Measurements from ENCODE around the gene TNFAIP8L1. TPM values are rescaled to one million over a fixed set of nuclear protein-coding genes. Genes with fewer than 3 reads are reported as not detected.
A peak's percentile ranks its signal among the peaks of the same experiment; 100 is the strongest.

TNFAIP8L1 gene
- total RNA-seq, 1 experiment from 2014 or later, result 8.3 TPM

- Histone ChIP-seq H3K36me3 (ENCODE audit: low read depth, low read length) (no peaks in the 10 kb centered on the region), H3K9ac (ENCODE audit: low read length) (no peak overlapping the region), H3K4me2 (ENCODE audit: low read length) (peak overlapping the region; percentile 46), H2AFZ (ENCODE audit: low read length) (peak overlapping the region; percentile 51), H3K27me3 (ENCODE audit: low read length) (peaks cover 4% of the 10 kb centered on the region; the same call in 1 of the 2 replicates), H3K79me2 (ENCODE audit: low read length) (no peaks in the 10 kb centered on the region), H3F3A (ENCODE audit: low read length, unreplicated experiment) (no peaks in the 10 kb centered on the region), H3K4me3 (ENCODE audit: low read length) (no peak overlapping the region; the same call in 1 of the 2 replicates), H4K20me1 (ENCODE audit: low read length) (no peaks in the 10 kb centered on the region), H3K4me1 (ENCODE audit: insufficient read depth, low read length) (no peaks in the 10 kb centered on the region), H3K9me2 (replicated peaks; ENCODE audit: low read length) (no peaks in the 10 kb centered on the region), H3K9me3 (ENCODE audit: low read length) (no peaks in the 10 kb centered on the region), H3K27ac (ENCODE audit: low read length) (no peak overlapping the region)
- TF ChIP-seq EZH2 (IDR thresholded peaks at IDR 0.05; ENCODE audit: low read length, unreplicated experiment) (no peak), CTCF (conservative IDR thresholded peaks at IDR 0.05; ENCODE audit: low read depth, low read length) (no peak), EZH2phosphoT487 (IDR thresholded peaks at IDR 0.05; ENCODE audit: borderline replicate concordance, low read length) (no peak)
- intact Hi-C loops (cut with micrococcal nuclease), result no loop called here
- BruUV-seq (replicated peaks), result no TSS peak
- ChIA-PET POLR2A (ENCODE audit: unreplicated experiment) (no interaction called here), CTCF (no interaction called here)
- ATAC-seq, result peak; percentile 57
- no peak for DNase-seq
These were observed 29.3 kb upstream of the TNFAIP8L1 start for GRCh38 chr19:4609878-4610511.

- no peaks in the 10 kb centered on the region for H4K20me1 ChIP-seq (ENCODE audit: low read length)
- H3K9me2 ChIP-seq (replicated peaks; ENCODE audit: low read length), result no peaks in the 10 kb centered on the region
- no peaks in the 10 kb centered on the region for H3K79me2 ChIP-seq (ENCODE audit: low read length)
- no peak overlapping the region for H3K4me3 ChIP-seq (ENCODE audit: low read length)
- BruUV-seq (replicated peaks), result no TSS peak
- no peaks in the 10 kb centered on the region for H3F3A ChIP-seq (ENCODE audit: low read length, unreplicated experiment)
- H3K4me2 ChIP-seq (ENCODE audit: low read length), result no peak overlapping the region
- TF ChIP-seq EZH2phosphoT487 (IDR thresholded peaks at IDR 0.05; ENCODE audit: borderline replicate concordance, low read length), result no peak
- no peak for TF ChIP-seq CTCF (conservative IDR thresholded peaks at IDR 0.05; ENCODE audit: low read depth, low read length)
- no peak for TF ChIP-seq EZH2 (IDR thresholded peaks at IDR 0.05; ENCODE audit: low read length, unreplicated experiment)
- ChIA-PET POLR2A (ENCODE audit: unreplicated experiment) (no interaction called here), CTCF (no interaction called here)
- DNase-seq (no peak), ATAC-seq (no peak)
- no peaks in the 10 kb centered on the region for H3K9me3 ChIP-seq (ENCODE audit: low read length)
- H2AFZ ChIP-seq (ENCODE audit: low read length), result no peak overlapping the region
- no peaks in the 10 kb centered on the region for H3K4me1 ChIP-seq (ENCODE audit: insufficient read depth, low read length)
- intact Hi-C loops (cut with micrococcal nuclease), result no loop called here
- H3K27ac ChIP-seq (ENCODE audit: low read length), result no peak overlapping the region
- peaks cover 14% of the 10 kb centered on the region for H3K27me3 ChIP-seq (ENCODE audit: low read length)
- H3K9ac ChIP-seq (ENCODE audit: low read length), result no peak overlapping the region
- no peaks in the 10 kb centered on the region for H3K36me3 ChIP-seq (ENCODE audit: low read depth, low read length)
These were observed 26.0 kb upstream of the TNFAIP8L1 start for GRCh38 chr19:4613254-4613751.

- TF ChIP-seq CTCF (conservative IDR thresholded peaks at IDR 0.05; ENCODE audit: low read depth, low read length) (no peak), EZH2phosphoT487 (IDR thresholded peaks at IDR 0.05; ENCODE audit: borderline replicate concordance, low read length) (no peak), EZH2 (IDR thresholded peaks at IDR 0.05; ENCODE audit: low read length, unreplicated experiment) (no peak)
- Histone ChIP-seq H3K36me3 (ENCODE audit: low read depth, low read length) (no peaks in the 10 kb centered on the region), H4K20me1 (ENCODE audit: low read length) (no peaks in the 10 kb centered on the region), H3K4me2 (ENCODE audit: low read length) (no peak overlapping the region), H3K79me2 (ENCODE audit: low read length) (no peaks in the 10 kb centered on the region), H3K27ac (ENCODE audit: low read length) (no peak overlapping the region), H3K27me3 (ENCODE audit: low read length) (peaks cover 23% of the 10 kb centered on the region), H3K9me3 (ENCODE audit: low read length) (no peaks in the 10 kb centered on the region), H3F3A (ENCODE audit: low read length, unreplicated experiment) (no peaks in the 10 kb centered on the region), H2AFZ (ENCODE audit: low read length) (no peak overlapping the region), H3K9ac (ENCODE audit: low read length) (no peak overlapping the region), H3K9me2 (replicated peaks; ENCODE audit: low read length) (no peaks in the 10 kb centered on the region), H3K4me1 (ENCODE audit: insufficient read depth, low read length) (no peaks in the 10 kb centered on the region), H3K4me3 (ENCODE audit: low read length) (no peak overlapping the region)
- ATAC-seq (no peak), DNase-seq (no peak)
- intact Hi-C loops (cut with micrococcal nuclease), result no loop called here
- ChIA-PET CTCF (interaction anchor here (0.5 kb wide), 1 partner anchor 27 kb away, joined by 4 read pairs; no protein-coding TSS in a partner anchor), POLR2A (ENCODE audit: unreplicated experiment) (interaction anchor here (0.6 kb wide), 1 partner anchor 52 kb away, joined by 8 read pairs; no protein-coding TSS in a partner anchor)
- BruUV-seq (replicated peaks), result no TSS peak
These were observed 21.3 kb upstream of the TNFAIP8L1 start for GRCh38 chr19:4618019-4618418.

Data from PC-3 (cell line).